T-helper 1 cell treated with Interleukin-12 subunit alpha and Interleukin-12 subunit beta and Interleukin-4 antibody, amounts not matched to agents 30 μg/mL and 1 μg/mL, for 36 hours (primary cell): ENCODE measurements around the gene SPRED3.
"Not testable (repeated sequence)": the region's sequence is repeated elsewhere in the genome, so short reads cannot be mapped to it uniquely, and the experiment has no call there.

Source experiments
- H3K27ac Mint-ChIP-seq: one replicate; pipeline ENCODE4 v1.8.0; 2021; ENCODE audit warnings: mild to moderate bottlenecking, mixed read lengths
- H3K27me3 Mint-ChIP-seq: one replicate; pipeline ENCODE4 v1.8.0; 2021; ENCODE audit warnings: low read depth, mixed read lengths
- H3K36me3 Mint-ChIP-seq: one replicate; pipeline ENCODE4 v1.8.0; 2021; ENCODE audit warnings: low read depth, mixed read lengths
- H3K4me1 Mint-ChIP-seq: one replicate; pipeline ENCODE4 v1.8.0; 2021; ENCODE audit warnings: low read depth, mixed read lengths
- H3K4me3 Mint-ChIP-seq: one replicate; pipeline ENCODE4 v1.8.0; 2021; ENCODE audit warnings: mild to moderate bottlenecking, moderate library complexity, mixed read lengths
- H3K9me3 Mint-ChIP-seq: one replicate; pipeline ENCODE4 v1.8.0; 2021; ENCODE audit warnings: mixed read lengths

SPRED3 gene

GRCh38 chr19:38388349-38389100 lies at the start of gene SPRED3:
TSS of gene SPRED3 (plus strand) at chr19:38388697. CDS start at chr19:38390303, 1,606 bp downstream.
- Mint-ChIP-seq H3K36me3 (peaks cover 14% of the 10 kb centered on the region), H3K4me1 (peaks cover 15% of the 10 kb centered on the region), H3K27me3 (peaks cover 31% of the 10 kb centered on the region), H3K4me3 (peak within 1 kb of the TSS; percentile 92), H3K9me3 (no peaks in the 10 kb centered on the region), H3K27ac (peak within 1 kb of the TSS; percentile 87)

GRCh38 chr19:38339011-38339410 lies 49.5 kb upstream of the SPRED3 start:
- not testable (repeated sequence) for H3K27me3 Mint-ChIP-seq, H3K9me3 Mint-ChIP-seq, H3K36me3 Mint-ChIP-seq, H3K4me3 Mint-ChIP-seq, H3K27ac Mint-ChIP-seq
- peaks cover 14% of the 10 kb centered on the region for H3K4me1 Mint-ChIP-seq

- Mint-ChIP-seq H3K4me3 (no peak overlapping the region), H3K36me3 (no peaks in the 10 kb centered on the region), H3K27me3 (no peaks in the 10 kb centered on the region), H3K27ac (no peak overlapping the region), H3K9me3 (no peaks in the 10 kb centered on the region), H3K4me1 (peaks cover 14% of the 10 kb centered on the region)
These were observed 47.6 kb upstream of the SPRED3 start for GRCh38 chr19:38340927-38341326.

GRCh38 chr19:38346837-38347236 lies 41.7 kb upstream of the SPRED3 start:
- Mint-ChIP-seq H3K27me3 (no peaks in the 10 kb centered on the region), H3K4me1 (no peaks in the 10 kb centered on the region), H3K36me3 (peaks cover 2% of the 10 kb centered on the region), H3K4me3 (no peak overlapping the region), H3K27ac (no peak overlapping the region), H3K9me3 (no peaks in the 10 kb centered on the region)

GRCh38 chr19:38350883-38351282 lies 37.6 kb upstream of the SPRED3 start:
- H3K4me1 Mint-ChIP-seq = no peaks in the 10 kb centered on the region
- peaks cover 2% of the 10 kb centered on the region for H3K36me3 Mint-ChIP-seq

GRCh38 chr19:38351865-38352395 lies 36.6 kb upstream of the SPRED3 start:
- Mint-ChIP-seq H3K4me3 (no peak overlapping the region), H3K36me3 (no peaks in the 10 kb centered on the region), H3K9me3 (no peaks in the 10 kb centered on the region), H3K27me3 (peaks cover 5% of the 10 kb centered on the region), H3K4me1 (no peaks in the 10 kb centered on the region), H3K27ac (no peak overlapping the region)

More at GRCh38 chr19:38350883-38351282, 37.6 kb upstream of the SPRED3 start:
- peak overlapping the region; percentile 29 for H3K27ac Mint-ChIP-seq
- H3K27me3 Mint-ChIP-seq = peaks cover under 1% of the 10 kb centered on the region
- H3K9me3 Mint-ChIP-seq = no peaks in the 10 kb centered on the region
- H3K4me3 Mint-ChIP-seq = no peak overlapping the region

- Mint-ChIP-seq H3K9me3 (no peaks in the 10 kb centered on the region), H3K27ac (no peak overlapping the region), H3K27me3 (peaks cover 5% of the 10 kb centered on the region), H3K4me3 (no peak overlapping the region), H3K4me1 (no peaks in the 10 kb centered on the region), H3K36me3 (no peaks in the 10 kb centered on the region)
These were observed 35.9 kb upstream of the SPRED3 start for GRCh38 chr19:38352611-38353010.

GRCh38 chr19:38355728-38356725 lies 32.5 kb upstream of the SPRED3 start:
- H3K4me3 Mint-ChIP-seq = no peak overlapping the region
- H3K27ac Mint-ChIP-seq = no peak overlapping the region
- peaks cover 5% of the 10 kb centered on the region for H3K4me1 Mint-ChIP-seq
- no peaks in the 10 kb centered on the region for H3K36me3 Mint-ChIP-seq
- no peaks in the 10 kb centered on the region for H3K9me3 Mint-ChIP-seq
- H3K27me3 Mint-ChIP-seq = peaks cover 20% of the 10 kb centered on the region

GRCh38 chr19:38358071-38358470 lies 30.4 kb upstream of the SPRED3 start:
- peaks cover 27% of the 10 kb centered on the region for H3K27me3 Mint-ChIP-seq
- H3K27ac Mint-ChIP-seq = no peak overlapping the region
- H3K36me3 Mint-ChIP-seq = no peaks in the 10 kb centered on the region
- no peak overlapping the region for H3K4me3 Mint-ChIP-seq
- peaks cover 12% of the 10 kb centered on the region for H3K4me1 Mint-ChIP-seq
- H3K9me3 Mint-ChIP-seq = no peaks in the 10 kb centered on the region

- peaks cover 27% of the 10 kb centered on the region for H3K27me3 Mint-ChIP-seq
These were observed 29.1 kb upstream of the SPRED3 start for GRCh38 chr19:38359242-38360021.

GRCh38 chr19:38360351-38360750 lies 28.1 kb upstream of the SPRED3 start:
- Mint-ChIP-seq H3K27ac (no peak overlapping the region), H3K4me1 (peaks cover 14% of the 10 kb centered on the region), H3K36me3 (no peaks in the 10 kb centered on the region), H3K4me3 (peak overlapping the region; percentile 87), H3K27me3 (peaks cover 27% of the 10 kb centered on the region), H3K9me3 (no peaks in the 10 kb centered on the region)

More at GRCh38 chr19:38359242-38360021, 29.1 kb upstream of the SPRED3 start:
- Mint-ChIP-seq H3K27ac (no peak overlapping the region), H3K9me3 (no peaks in the 10 kb centered on the region), H3K4me3 (peak overlapping the region; percentile 46), H3K4me1 (peaks cover 14% of the 10 kb centered on the region), H3K36me3 (no peaks in the 10 kb centered on the region)

- peak overlapping the region; percentile 87 for H3K4me3 Mint-ChIP-seq
- no peaks in the 10 kb centered on the region for H3K36me3 Mint-ChIP-seq
- peaks cover 25% of the 10 kb centered on the region for H3K27me3 Mint-ChIP-seq
- no peaks in the 10 kb centered on the region for H3K9me3 Mint-ChIP-seq
- peak overlapping the region; percentile 1 for H3K27ac Mint-ChIP-seq
- H3K4me1 Mint-ChIP-seq = peaks cover 14% of the 10 kb centered on the region
These were observed 27.5 kb upstream of the SPRED3 start for GRCh38 chr19:38360839-38361631.

- Mint-ChIP-seq H3K4me3 (peak overlapping the region; percentile 87), H3K36me3 (no peaks in the 10 kb centered on the region), H3K4me1 (peaks cover 14% of the 10 kb centered on the region), H3K9me3 (no peaks in the 10 kb centered on the region), H3K27me3 (peaks cover 22% of the 10 kb centered on the region), H3K27ac (no peak overlapping the region)
These were observed 26.8 kb upstream of the SPRED3 start for GRCh38 chr19:38361633-38362075.
